ENCODE results near the gene KIF14. TPM values are rescaled to one million over a fixed set of nuclear protein-coding genes. Genes with fewer than 3 reads are reported as not detected.

The KIF14 gene
- total and polyA plus RNA-seq, 2 donors (not counting 3 experiments of a cell fraction or from before 2014, with no cell fraction given) = 1.5 to 13.8 TPM

- intact Hi-C loops (cut with micrococcal nuclease) (no loop called here), dilution Hi-C loops (cut with MboI; ENCODE audit: extremely low pct_ligation_motif_present, low sequenced_read_pairs) (no loop called here)
- DNase-seq (ENCODE audit: low read depth, low spot score) (no peak), FAIRE-seq (no peak)
- TF ChIP-seq EZH2 (IDR thresholded peaks at IDR 0.05; ENCODE audit: borderline replicate concordance, low read depth, low read length, severe bottlenecking) (no peak), JUN (IDR thresholded peaks at IDR 0.05; ENCODE audit: borderline replicate concordance, insufficient read depth, insufficient read length, low read depth) (no peak), POLR2A (IDR thresholded peaks at IDR 0.05; ENCODE audit: low read depth, low read length) (no peak), CTCF (IDR thresholded peaks at IDR 0.05; ENCODE audit: extremely low read depth in 1 of 2, insufficient read depth in 1 of 2, low read depth in 1 of 2, low read length in 2 of 2) (no peak), MAX (IDR thresholded peaks at IDR 0.05; ENCODE audit: insufficient read depth, insufficient read length) (no peak), MYC (IDR thresholded peaks at IDR 0.05; ENCODE audit: low read depth, low read length) (no peak), FOS (IDR thresholded peaks at IDR 0.05; ENCODE audit: borderline replicate concordance, insufficient read depth, low read length) (no peak), GATA2 (IDR thresholded peaks at IDR 0.05; ENCODE audit: insufficient read depth, insufficient read length, low read depth, low read length) (no peak), POLR2AphosphoS5 (IDR thresholded peaks at IDR 0.05; ENCODE audit: insufficient read depth, low read depth, low read length) (no peak)
- no peak overlapping the region for H3K9ac ChIP-seq (replicated peaks; ENCODE audit: extremely low read depth, insufficient read depth, low read length)
- H3K4me3 ChIP-seq (replicated peaks in 1 of 3; ENCODE audit: insufficient read depth in 1 of 3, low read depth in 1 of 3, low read length in 3 of 3) = no peak overlapping the region
- peaks cover 1% of the 10 kb centered on the region for H3K4me1 ChIP-seq (ENCODE audit: control insufficient read depth, extremely low read depth, insufficient read depth, low read length)
- H3K9me1 ChIP-seq (replicated peaks; ENCODE audit: control insufficient read depth, extremely low read depth, insufficient read depth, low read length) = no peaks in the 10 kb centered on the region
- no peak overlapping the region for H3K27ac ChIP-seq (ENCODE audit: insufficient read depth, low read depth, low read length)
- H2AFZ ChIP-seq (ENCODE audit: low read depth, low read length) = no peak overlapping the region
- H3K36me3 ChIP-seq (ENCODE audit: control insufficient read depth in 2 of 2, extremely low read depth in 1 of 2, insufficient read depth in 2 of 2, low read length in 2 of 2) = peaks cover 14 to 15% of the 10 kb centered on the region in 2 experiments
- ChIA-PET POLR2A (interaction anchor here (1.5 kb wide), 1 partner anchor 9 kb away, joined by 5 read pairs; the partner anchor contains the start of gene DDX59), CTCF (interaction anchor here (1.0 to 2.0 kb wide), 4 partner anchors 9 to 211 kb away, joined by 3 to 7 read pairs (median 4); no protein-coding TSS in a partner anchor)
- H3K27me3 ChIP-seq (ENCODE audit: control insufficient read depth in 2 of 2, insufficient read depth in 2 of 2, low read length in 2 of 2) = no peaks in the 10 kb centered on the region
- no peaks in the 10 kb centered on the region for H3K9me3 ChIP-seq (replicated peaks; ENCODE audit: control insufficient read depth, insufficient read depth, low read length)
- H3K79me2 ChIP-seq (ENCODE audit: control insufficient read depth, insufficient read depth, low read length) = peaks cover 3% of the 10 kb centered on the region
- no TSS peak for BruUV-seq (replicated peaks)
- H4K20me1 ChIP-seq (replicated peaks; ENCODE audit: control insufficient read depth, extremely low read depth, insufficient read depth, low read length) = no peaks in the 10 kb centered on the region
- H3K4me2 ChIP-seq (ENCODE audit: insufficient read depth, low read length) = no peak overlapping the region
Observed at GRCh38 chr1:200660719-200661118, 40.2 kb upstream of the KIF14 start.

All from endothelial cell of umbilical vein (primary cell).